HG02763 (cell line): ENCODE measurements around the gene TOPAZ1.
A peak's percentile ranks its signal among the peaks of the same experiment; 100 is the strongest.
"Not testable (repeated sequence)": the region's sequence is repeated elsewhere in the genome, so short reads cannot be mapped to it uniquely, and the experiment has no call there.

Experiments used
- ATAC-seq: cut with Tn5 transposase; IDR thresholded peaks from one replicate; pipeline ENCODE4 v1.9.1; 2021; ENCODE audit warnings: mild to moderate bottlenecking, moderate library complexity; ENCODE audit not compliant: unreplicated experiment

The TOPAZ1 gene

DNA sequence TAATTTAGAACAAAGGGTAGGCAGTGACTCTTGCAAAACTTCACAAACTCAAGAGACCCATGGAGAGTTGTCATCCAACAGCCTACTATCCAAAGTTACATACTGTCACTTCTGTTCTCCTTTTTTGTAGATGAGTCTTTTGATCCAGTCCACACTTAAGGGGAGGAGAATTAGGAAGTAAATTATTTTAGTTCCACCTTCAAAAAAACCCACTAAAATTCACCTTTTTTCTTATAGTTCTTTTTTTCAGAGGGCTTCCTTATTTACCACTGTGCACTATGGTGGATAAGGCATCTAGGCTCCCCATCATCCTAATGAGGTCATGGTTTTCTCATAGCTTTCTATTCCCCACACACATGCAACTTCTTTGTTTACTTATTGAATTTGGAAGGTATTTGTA lies 88.3 kb downstream of the TOPAZ1 start:
- ATAC-seq: no peak

DNA sequence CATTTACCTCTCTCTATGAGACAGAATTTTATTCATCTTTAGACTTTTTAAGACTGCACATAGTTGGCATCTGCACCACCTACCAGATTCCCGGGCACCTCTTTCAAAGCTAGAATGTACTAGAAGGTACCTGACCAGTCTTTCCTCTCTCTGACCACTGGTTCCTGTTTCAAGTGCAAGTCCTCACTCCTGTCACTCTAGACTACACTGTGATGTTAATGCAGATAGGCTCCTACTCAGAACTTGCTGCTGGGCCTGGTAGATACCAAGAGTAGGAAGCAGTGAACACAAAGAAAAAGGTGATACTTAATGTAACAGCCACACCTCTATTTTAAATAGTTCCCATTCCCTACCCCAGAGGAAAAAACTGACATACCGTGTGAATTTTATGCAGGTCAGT lies 88.8 kb downstream of the TOPAZ1 start:
- no peak for ATAC-seq

DNA sequence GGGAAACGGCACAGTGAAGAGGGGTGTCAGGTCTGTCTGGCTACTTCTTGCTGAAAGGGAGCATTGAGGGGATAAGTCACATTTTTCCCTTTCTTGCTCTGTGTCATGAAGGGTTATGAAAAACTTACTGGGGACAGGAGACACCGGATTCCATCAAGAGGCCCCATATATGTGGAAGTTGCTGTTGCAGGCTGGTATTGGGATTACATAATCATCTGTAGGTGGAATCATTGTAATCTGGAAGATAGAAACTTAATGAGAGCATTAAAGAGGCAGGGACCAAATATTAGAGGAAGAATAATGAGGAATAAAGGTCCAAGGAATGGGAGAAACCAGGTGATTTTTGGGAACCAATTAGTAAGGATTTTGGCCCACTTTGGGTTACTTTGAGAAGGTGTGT lies 92.6 kb downstream of the TOPAZ1 start:
- no peak for ATAC-seq

DNA sequence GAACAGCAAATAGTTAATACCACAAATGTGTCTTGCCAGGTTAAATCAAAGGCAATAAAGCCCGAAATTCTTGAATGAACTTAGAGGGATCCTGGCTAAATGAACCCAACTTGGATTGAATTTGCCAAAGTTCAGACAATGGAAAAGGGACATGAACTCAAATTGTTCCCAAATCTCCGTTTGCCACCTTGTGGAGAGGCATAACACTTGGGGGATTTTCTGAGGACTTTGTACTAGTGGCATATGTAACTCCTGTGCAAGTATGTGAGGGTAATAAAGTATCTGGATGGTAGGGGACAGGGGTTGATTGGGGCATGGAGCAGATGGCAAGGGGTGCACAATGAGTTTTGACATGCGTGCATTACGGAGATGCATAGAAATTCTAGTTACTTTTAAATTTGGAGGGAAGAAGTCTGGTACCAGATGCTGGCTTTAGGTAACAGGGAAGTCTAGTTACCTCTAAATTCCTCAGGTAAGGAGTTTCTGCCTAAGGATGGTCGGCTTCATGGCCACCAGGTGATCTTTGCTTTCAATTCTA lies 95.6 kb downstream of the TOPAZ1 start:
- no peak for ATAC-seq

DNA sequence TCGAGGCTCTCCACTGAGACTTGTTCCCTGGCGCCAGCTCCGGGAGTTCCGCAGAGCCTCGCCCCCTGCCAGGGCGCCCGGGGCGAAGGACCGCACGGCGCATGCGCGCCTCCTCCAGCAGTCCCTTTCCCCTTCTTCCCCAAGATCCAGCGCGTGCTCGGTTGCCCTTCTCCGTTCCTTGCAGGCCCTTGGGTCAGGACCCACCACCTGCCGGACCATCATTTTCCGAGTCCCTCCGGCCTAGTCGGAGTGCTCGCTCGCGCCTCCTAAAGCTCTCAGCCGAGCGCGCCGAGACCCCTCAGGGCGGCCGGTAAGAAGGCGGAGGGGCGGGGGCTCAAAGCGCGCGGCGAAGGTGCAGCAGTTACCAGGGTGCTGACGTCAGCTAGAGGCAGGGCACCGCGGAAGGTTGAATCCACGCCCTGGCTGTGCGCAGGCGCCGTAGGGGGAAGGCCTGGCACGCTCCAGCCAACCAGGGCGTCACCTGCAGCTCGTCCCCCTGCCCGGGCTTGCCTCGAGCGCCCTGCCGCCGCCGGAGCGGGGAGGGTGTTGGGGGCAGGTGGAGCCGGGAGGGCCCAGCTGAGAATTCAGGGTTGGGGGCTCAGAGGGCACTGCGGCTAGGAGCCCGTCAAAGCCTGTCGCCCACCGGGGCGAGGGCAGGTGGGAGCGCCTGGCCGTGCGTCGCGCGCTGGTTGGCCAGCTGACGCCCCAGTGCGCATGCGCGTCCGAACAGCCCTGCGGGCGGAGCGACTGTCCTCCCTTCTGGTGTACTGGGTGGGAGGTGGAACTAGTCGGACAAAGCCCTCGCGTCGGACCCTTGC lies 96.5 kb downstream of the TOPAZ1 start, which contains the start of gene TCAIM:
Gene TCAIM, plus strand, starts transcription at position 757 of the 818 bp plus-strand sequence. CDS start 16,017 bp downstream, outside the sequence.
- peak; percentile 93 for ATAC-seq

DNA sequence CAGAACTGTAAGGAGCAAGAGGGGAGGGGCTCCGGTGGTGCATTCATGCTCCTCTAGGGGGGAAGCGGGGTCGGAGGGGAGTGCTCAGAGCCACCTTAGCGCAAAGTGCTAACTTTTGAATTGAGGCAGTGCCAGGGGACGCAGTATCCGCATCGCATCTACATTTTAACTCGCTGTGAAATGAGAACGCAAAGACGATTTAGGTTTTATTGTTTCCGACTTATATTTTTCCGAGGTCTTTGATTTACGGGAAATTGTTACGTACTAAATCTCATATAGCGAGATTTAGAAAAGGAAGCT lies 97.1 kb downstream of the TOPAZ1 start:
- no peak for ATAC-seq

DNA sequence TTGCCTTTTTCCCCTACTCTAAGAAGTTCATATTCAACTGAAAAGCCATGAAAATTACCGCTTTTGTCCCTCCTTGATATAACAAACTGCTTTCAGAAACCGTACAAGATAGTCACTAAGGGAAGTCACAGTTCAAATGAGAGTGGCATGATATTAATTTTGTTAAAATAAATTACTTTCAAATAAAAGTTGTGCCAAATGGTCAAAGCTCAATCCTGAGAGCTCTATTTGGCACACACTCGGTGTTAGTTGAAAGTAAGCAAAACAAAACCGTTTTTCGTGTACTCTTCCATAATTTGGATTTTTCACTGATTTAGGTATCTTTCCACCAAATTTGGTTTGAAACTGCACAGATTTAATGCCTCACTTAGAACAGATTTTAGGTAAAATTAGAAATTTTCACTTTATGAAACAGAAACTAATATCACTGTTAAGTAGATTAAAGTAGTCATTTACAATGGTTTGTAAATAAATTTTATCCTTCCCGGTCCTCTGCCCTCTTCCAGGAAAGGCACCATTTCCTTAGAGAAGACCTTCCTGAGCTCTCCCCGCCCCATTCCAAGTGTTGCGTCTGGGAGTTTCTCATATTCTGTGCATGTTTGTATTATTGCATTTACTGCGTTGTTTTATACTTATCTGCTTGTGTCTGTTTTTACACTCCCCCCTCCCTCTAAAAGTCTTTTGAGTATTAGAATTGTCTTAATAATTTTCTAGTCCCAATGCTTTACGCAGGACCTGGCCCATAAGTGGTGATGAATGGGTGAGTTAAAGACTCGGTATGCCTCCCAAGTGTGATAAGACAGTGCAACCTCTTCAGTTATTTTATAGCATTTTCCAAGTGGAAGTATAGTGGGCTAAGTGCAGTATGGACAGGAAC lies 97.7 kb downstream of the TOPAZ1 start:
- no peak for ATAC-seq

DNA sequence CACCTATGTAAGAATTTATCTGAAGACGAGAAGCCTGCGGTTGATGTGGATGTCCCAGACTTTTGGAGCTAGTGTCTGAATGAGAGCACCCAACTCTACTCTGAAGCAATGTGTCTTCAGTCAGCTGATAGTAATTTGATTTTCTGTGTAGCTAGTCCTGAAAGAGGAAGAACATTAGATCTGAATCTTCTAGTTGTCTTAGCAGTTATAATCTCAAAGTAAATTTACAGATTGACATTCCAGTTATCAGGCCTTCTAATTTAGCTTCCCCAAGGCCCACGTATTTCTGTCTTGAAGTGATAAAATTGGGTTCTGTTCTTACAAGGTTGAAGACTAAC lies 98.3 kb downstream of the TOPAZ1 start:
- ATAC-seq: no peak

DNA sequence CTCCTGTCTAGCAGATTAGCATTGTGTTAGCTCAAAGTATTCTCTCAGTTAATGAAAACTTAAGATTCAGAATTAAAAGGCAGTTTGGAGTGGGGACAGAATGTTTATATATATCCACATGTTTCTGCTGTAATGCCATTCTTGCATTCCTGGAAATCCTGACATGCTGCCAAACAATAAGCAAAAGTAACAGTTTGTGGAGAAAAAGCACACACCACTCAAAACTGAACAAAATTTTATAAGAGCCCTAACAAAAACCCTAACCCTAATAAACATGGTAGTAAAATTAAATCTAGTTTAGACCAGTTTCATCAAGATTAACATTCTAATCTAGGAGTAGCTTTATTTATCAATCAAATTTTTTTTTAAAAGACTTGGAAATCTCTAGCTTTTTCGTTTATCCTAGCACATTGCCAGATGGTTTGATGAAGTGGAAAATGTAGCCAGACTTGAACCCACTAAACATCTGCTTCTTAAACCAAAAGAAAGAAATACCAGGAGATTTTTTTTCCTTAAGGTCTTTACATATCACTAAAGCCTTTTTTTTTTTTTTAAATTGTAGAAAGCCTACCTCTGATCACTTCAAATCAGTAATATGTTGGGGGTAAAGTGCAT lies 100.6 kb downstream of the TOPAZ1 start:
- no peak for ATAC-seq

DNA sequence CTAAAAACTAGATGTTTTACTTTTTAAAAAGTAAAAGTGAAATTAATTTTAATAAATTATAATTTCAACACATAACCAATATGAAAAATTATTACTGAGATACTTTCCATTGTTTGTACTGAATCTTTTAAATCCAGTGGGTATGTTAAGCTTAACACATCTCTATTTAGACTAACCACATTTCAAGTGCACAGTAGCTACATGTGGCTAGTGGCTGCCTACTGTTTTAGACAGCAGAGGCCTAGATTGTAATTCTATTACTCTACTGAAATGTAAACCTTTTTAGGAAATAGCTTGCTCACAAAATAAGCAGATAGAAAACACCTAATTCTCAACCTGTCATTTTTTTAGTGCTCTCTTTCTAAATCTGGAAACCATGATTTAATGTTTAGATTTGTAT lies 101.7 kb downstream of the TOPAZ1 start:
- ATAC-seq: no peak

DNA sequence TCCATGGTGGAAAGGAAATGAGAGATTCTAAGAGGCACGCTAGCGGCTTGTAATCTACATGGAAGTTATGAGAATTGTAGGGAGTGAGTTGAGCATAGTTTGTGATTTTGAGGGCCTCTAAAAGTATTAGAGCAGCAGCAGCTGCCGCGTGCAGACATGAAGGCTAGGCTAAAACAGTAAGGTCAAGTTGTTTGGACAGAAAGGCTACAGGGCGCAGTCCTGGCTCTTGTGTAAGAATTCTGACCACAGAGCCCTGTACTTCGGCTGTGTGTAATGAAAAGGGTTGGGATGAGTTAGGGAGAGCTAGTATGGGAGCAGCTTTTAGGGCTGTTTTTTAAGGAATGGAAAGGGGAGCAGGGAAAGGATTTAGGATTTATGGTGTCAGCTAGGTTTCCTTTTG lies 104.9 kb downstream of the TOPAZ1 start:
- ATAC-seq: not testable (repeated sequence)

DNA sequence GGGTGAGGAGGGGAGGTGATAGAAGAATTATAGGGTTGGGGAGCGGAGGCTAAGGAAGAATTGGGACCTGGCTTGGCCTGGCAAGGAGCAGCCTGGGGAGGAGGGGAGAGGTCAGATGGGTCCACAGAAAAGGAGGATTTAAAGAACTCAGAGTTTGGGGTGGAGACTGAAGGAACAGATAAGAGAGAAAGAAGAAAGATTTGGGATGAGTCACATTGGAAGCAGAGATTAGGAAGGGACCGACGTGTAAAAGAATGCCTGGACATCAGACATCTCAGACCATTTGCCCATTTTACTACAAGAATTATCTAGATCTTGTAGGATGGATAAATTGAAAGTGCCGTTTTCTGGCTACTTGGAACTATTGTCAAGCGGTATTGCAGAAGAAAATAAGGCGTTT lies 107.3 kb downstream of the TOPAZ1 start:
- no peak for ATAC-seq

DNA sequence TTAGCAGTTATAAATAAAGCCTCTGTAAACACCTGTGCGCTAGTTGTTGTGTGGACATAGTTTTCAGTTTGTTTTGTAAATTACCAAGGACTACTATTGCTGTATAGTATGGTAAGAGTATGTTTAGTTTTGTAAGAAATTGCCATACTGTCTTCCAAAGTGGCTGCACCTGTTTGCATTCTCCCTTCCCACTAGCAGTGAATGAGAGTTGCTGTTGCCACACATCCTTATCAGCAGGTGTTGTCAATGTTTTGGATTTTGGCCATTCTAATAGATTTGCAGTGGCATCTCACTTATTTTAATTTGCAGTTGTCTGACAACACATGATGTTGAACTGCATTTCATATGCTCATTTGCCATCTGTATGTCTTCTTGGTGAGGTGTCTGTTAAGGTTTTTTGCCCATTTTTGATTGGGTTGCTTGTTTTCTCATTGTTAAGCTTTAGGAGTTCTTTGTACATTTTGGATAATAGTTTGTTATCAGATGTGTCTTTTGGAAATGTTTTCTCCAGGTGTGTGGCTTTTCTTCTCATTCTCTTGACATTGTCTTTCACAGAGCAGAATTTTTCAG lies 111.8 kb downstream of the TOPAZ1 start:
- ATAC-seq: no peak

DNA sequence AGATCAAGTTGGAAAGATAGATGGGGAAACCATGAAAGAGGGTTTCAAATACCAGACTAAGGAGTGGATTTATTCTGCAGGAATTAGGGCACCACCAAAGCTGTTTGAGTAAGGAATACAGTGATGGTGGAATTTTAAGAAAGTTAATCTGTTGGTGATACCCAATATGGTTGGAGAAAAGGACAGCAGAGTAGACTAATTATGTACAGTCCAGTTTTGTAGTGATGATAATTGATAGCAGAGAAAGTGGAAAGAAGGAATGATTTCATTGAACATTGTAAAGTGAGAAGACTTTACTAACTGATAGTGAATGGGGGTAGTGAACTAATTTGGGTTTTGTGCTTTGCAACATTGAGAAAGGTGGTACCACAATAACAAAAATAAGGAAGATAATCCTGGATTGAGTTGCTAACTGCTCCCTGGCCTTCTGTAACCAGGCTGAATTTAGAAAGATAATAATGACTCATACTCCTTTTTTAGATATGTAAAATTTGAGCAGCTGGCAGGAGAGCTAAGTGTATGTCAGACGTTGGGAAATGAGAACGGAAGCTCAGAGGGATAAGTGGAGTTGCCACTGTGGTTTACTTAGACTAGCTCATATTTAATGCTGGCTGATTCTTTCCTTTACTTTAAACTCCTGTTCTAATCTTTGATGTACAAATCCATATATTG lies 113.8 kb downstream of the TOPAZ1 start:
- ATAC-seq: no peak

DNA sequence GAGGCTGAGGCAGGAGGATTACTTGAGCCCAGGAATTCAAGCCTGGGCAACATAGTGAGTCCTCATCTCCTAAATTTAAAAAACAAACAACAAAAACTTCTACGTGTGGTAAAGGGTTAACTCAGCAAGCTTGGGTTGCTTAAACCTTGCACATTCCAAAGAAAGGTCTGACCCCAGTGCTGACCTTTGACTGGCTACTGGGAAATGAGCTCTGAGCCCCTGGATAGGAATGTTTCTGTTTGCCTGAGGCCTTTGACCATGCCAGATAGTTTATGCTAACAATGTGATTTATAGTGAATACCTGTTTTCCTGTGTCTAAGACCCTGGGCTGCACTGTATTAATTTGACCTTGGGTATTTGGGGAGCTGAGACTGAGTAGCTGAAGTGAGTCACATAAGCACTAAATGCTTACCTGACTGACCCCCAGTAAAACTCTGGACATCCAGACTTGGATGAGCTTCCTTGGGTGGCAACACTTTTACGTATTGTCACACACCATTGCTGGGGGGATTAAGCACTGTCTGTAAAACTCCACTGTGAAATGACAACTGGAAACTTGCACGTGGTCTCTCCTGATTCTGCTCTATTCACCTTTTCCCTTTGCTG lies 117.6 kb downstream of the TOPAZ1 start:
- no peak for ATAC-seq

DNA sequence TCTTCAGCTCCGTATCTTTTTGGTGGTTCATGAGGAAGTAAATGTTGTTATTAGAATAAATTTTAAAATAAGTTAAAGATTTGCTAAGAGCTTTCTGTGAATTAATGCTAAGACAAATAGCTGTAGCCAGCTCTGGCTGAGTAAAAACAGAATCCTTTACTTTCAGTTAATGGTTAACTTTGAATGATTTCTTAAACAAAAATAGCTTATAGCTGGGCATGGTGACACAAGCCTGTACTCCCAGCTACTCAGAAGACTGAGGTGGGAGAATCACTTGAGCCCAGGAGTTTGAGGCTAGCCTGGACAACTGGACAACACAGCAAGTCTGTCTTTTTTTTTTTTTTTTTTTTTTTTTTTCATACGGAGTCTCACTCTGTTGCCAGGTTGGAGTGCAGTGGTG lies 121.9 kb downstream of the TOPAZ1 start:
- ATAC-seq: peak; percentile 67

DNA sequence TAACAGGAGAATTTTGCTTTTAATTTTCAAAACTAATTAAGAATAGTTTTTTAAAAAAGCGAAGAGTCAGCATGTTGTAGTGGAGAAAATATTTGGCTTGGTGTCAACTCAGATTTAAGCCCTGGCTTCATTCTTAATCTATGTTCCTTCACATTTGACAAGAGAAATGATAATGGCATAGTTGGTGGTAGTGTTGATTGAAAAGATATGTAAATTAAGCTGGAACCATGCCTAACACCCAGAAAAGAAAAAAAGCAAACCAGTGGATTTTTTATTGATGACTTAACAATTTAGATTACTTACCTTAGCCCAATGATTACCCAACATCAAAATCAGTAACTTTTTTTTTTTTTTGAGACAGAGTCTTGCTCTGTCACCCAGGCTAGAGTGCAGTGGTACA lies 124.3 kb downstream of the TOPAZ1 start:
- ATAC-seq: no peak

DNA sequence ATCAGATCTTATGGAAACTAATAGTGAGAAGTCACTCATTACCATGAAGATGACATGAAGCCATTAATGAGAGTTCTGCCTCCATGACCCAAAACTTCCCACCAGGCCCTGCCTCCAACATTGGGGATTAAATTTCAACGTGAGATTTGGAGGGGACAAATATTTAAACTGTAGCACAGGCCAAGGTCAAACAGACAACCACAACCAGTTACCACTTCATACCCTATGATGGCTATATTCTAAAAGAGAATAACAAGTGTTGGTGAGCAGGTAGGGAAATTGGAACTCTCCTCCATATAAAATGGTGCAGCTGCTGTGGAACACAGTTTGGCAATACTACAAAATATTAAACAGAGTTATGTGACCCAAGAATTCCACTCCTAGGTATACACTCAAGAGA lies 133.8 kb downstream of the TOPAZ1 start:
- no peak for ATAC-seq
